Neuronal stem cell (in vitro differentiated cells): ENCODE results near the gene RIT2.

Experiments
- DNase-seq: peaks from one replicate; pipeline ENCODE4 v3.0.0-alpha.2; 2013; ENCODE audit warnings: low spot score
- H2AFZ ChIP-seq: one replicate; pipeline ENCODE4 v1.6.1; 2013; ENCODE audit warnings: mild to moderate bottlenecking, low read length, inconsistent platforms
- H2AK5ac ChIP-seq: 2 replicates; pipeline ENCODE4 v1.6.1; 2013; ENCODE audit warnings: low read depth, mild to moderate bottlenecking, inconsistent platforms, low read length, moderate library complexity, mixed read lengths
- H2BK120ac ChIP-seq: 2 replicates; pipeline ENCODE4 v1.6.1; 2013; ENCODE audit warnings: low read depth, mild to moderate bottlenecking, inconsistent platforms, low read length, moderate library complexity, mixed read lengths
- H2BK12ac ChIP-seq: one replicate; pipeline ENCODE4 v1.6.1; 2013; ENCODE audit warnings: low read length, inconsistent platforms
- H2BK15ac ChIP-seq: 2 replicates; pipeline ENCODE4 v1.6.1; 2013; ENCODE audit warnings: mild to moderate bottlenecking, low read length, inconsistent platforms, mixed read lengths
- H2BK5ac ChIP-seq: one replicate; pipeline ENCODE4 v1.6.1; 2013; ENCODE audit warnings: inconsistent platforms, mild to moderate bottlenecking, low read length, moderate library complexity
- H3K14ac ChIP-seq: one replicate; pipeline ENCODE4 v1.6.1; 2013; ENCODE audit warnings: low read length, inconsistent platforms
- H3K18ac ChIP-seq: 2 replicates; pipeline ENCODE4 v1.6.1; 2013; ENCODE audit warnings: low read length, inconsistent platforms
- H3K23ac ChIP-seq: 2 replicates; pipeline ENCODE4 v1.6.1; 2013; ENCODE audit warnings: low read depth, mild to moderate bottlenecking, mixed read lengths, low read length, inconsistent platforms; ENCODE audit not compliant: poor library complexity
- H3K27ac ChIP-seq: replicated peaks from 3 replicates; pipeline ENCODE4 v1.5.1; 2013; ENCODE audit warnings: low read length, inconsistent platforms
- H3K27me3 ChIP-seq, 3 experiments: 2 replicates each; pipeline ENCODE4 v1.6.1; 2013; ENCODE audit warnings: low read length in 3 of 3, mild to moderate bottlenecking in 2 of 3, inconsistent platforms in 1 of 3, low read depth in 1 of 3, mixed read lengths in 1 of 3, moderate library complexity in 1 of 3; ENCODE audit not compliant: control insufficient read depth in 3 of 3, insufficient read depth in 3 of 3
- H3K36me3 ChIP-seq, 2 donors: replicated peaks in 1 of 2; 2 replicates each; pipeline ENCODE4 v1.6.1; 2013; ENCODE audit warnings: low read length in 2 of 2; ENCODE audit not compliant: control insufficient read depth in 2 of 2, insufficient read depth in 2 of 2
- H3K4ac ChIP-seq: 2 replicates; pipeline ENCODE4 v1.6.1; 2013; ENCODE audit warnings: inconsistent platforms, mild to moderate bottlenecking, low read length, moderate library complexity
- H3K4me1 ChIP-seq, 2 donors: 1 replicate in 1 of 2; 2 replicates in 1 of 2; pipeline ENCODE4 v1.6.1; 2013; ENCODE audit warnings: low read length in 2 of 2, low read depth in 1 of 2; ENCODE audit not compliant: control insufficient read depth in 2 of 2, insufficient read depth in 1 of 2
- H3K4me2 ChIP-seq: one replicate; pipeline ENCODE4 v1.6.1; 2013; ENCODE audit warnings: mild to moderate bottlenecking, low read length, inconsistent platforms; ENCODE audit not compliant: insufficient read depth, poor library complexity, severe bottlenecking
- H3K4me3 ChIP-seq, 2 donors: 2 replicates each; pipeline ENCODE4 v1.5.1; 2013; ENCODE audit warnings: low read length in 2 of 2, mild to moderate bottlenecking in 2 of 2, inconsistent platforms in 1 of 2, moderate library complexity in 1 of 2
- H3K79me1 ChIP-seq: one replicate; pipeline ENCODE4 v1.6.1; 2013; ENCODE audit warnings: low read depth, mild to moderate bottlenecking, inconsistent platforms, low read length, moderate library complexity
- H3K9ac ChIP-seq: one replicate; pipeline ENCODE4 v1.6.1; 2013; ENCODE audit warnings: mild to moderate bottlenecking, low read depth, low read length, inconsistent platforms; ENCODE audit not compliant: poor library complexity
- H3K9me3 ChIP-seq, 2 donors: replicated peaks in 1 of 2; 2 replicates each; pipeline versions ENCODE3 to v1.6.1; 2013; ENCODE audit warnings: low read length in 2 of 2, mild to moderate bottlenecking in 2 of 2, inconsistent platforms in 1 of 2, low read depth in 1 of 2, mixed read lengths in 1 of 2, moderate library complexity in 1 of 2; ENCODE audit not compliant: control insufficient read depth in 2 of 2, insufficient read depth in 1 of 2
- H4K8ac ChIP-seq: one replicate; pipeline ENCODE4 v1.6.1; 2013; ENCODE audit warnings: low read depth, mild to moderate bottlenecking, inconsistent platforms, low read length, moderate library complexity
- H4K91ac ChIP-seq: one replicate; pipeline ENCODE4 v1.6.1; 2013; ENCODE audit warnings: low read length, low read depth, mild to moderate bottlenecking, inconsistent platforms; ENCODE audit not compliant: poor library complexity
- WGBS, 2 donors: extraction: QIAGEN DNeasy Blood & Tissue Kit; methylation state at CpG; one replicate each; pipeline ENCODE4 v1.1.7; 2013; ENCODE audit warnings: missing lambda C conversion rate in 2 of 2, mixed read lengths in 1 of 2; ENCODE audit not compliant: insufficient read length in 2 of 2, insufficient replicate concordance in 1 of 2; ENCODE audit errors: extremely low coverage in 2 of 2; 5-methylcytosine and 5-hydroxymethylcytosine counted together

The RIT2 gene

GRCh38 chr18:43092539-43092938 lies 22.9 kb downstream of the RIT2 start:
- H3K9ac ChIP-seq = no peak overlapping the region
- no peak for DNase-seq
- H3K14ac ChIP-seq = no peak overlapping the region
- no peaks in the 10 kb centered on the region for H3K79me1 ChIP-seq
- H3K27ac ChIP-seq = no peak overlapping the region
- no peak overlapping the region for H2BK120ac ChIP-seq
- H2BK15ac ChIP-seq = no peak overlapping the region
- H4K91ac ChIP-seq = no peak overlapping the region
- no peaks in the 10 kb centered on the region for H3K36me3 ChIP-seq
- no peak overlapping the region for H4K8ac ChIP-seq
- WGBS, 2 donors = no CpG with 5 or more reads among the region's 5 CpGs
- no peaks in the 10 kb centered on the region for H3K27me3 ChIP-seq
- no peak overlapping the region for H3K4me2 ChIP-seq
- no peak overlapping the region for H3K4me3 ChIP-seq
- H3K23ac ChIP-seq = no peak overlapping the region
- H3K18ac ChIP-seq = no peak overlapping the region
- H2AK5ac ChIP-seq = no peak overlapping the region
- H3K4ac ChIP-seq = no peak overlapping the region
- no peak overlapping the region for H2BK12ac ChIP-seq
- H3K9me3 ChIP-seq = no peaks in the 10 kb centered on the region
- H2BK5ac ChIP-seq = no peak overlapping the region
- no peak overlapping the region for H2AFZ ChIP-seq
- no peaks in the 10 kb centered on the region for H3K4me1 ChIP-seq

DNA sequence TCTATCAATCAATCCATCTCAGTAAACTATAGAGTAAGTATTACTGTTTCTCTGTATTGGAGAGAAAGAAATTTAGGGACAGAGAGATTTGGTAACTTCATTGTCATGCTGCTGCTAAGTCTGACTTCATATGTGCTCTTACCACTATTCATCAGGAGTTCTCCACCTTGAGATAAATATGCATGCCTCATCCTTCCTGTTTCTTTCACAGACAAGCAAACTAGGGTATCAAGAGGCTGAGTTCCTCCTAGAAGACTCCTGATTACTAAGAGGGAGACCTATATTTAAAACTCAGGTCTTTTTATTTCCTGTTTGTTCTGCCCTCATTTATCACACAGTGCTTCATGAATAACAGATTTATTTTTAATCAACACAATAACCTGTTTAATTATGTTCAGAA lies 34.1 kb downstream of the RIT2 start:
- Histone ChIP-seq H2BK120ac (no peak overlapping the region), H3K4me2 (no peak overlapping the region), H3K36me3 (no peaks in the 10 kb centered on the region), H3K79me1 (no peaks in the 10 kb centered on the region), H2BK5ac (no peak overlapping the region), H3K27ac (no peak overlapping the region), H3K4me3 (no peak overlapping the region), H3K4ac (no peak overlapping the region), H3K4me1 (peaks cover 0 to under 1% of the 10 kb centered on the region in 2 donors), H2AK5ac (no peak overlapping the region), H2AFZ (no peak overlapping the region), H3K9me3 (no peaks in the 10 kb centered on the region), H4K91ac (no peak overlapping the region), H3K18ac (no peak overlapping the region), H2BK12ac (no peak overlapping the region), H3K14ac (no peak overlapping the region), H3K9ac (no peak overlapping the region), H2BK15ac (no peak overlapping the region), H3K23ac (no peak overlapping the region), H3K27me3 (no peaks in the 10 kb centered on the region), H4K8ac (no peak overlapping the region)
- no peak for DNase-seq

DNA sequence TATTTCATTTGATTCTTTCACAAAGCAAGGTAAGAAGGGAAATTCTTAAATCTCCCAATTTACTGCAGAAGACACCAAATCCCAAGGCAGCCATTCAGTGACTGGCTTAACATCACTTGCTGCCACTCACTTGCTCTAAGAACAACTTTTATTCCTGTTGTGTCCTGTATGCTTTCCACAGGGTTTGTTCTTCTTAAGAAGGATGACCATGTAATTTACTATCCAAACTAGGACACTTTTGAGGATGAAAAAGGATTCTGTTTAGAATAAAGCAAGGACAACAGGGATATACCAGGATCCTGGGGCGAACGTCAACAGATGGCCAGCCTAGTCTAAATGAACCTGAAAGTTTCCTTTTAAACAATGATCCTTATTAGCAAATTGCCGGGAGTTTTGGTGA lies 34.8 kb downstream of the RIT2 start:
- no peak overlapping the region for H2AK5ac ChIP-seq
- H3K4ac ChIP-seq = no peak overlapping the region
- no peak overlapping the region for H2BK12ac ChIP-seq
- no peak overlapping the region for H3K27ac ChIP-seq
- no peak overlapping the region for H4K91ac ChIP-seq
- H3K79me1 ChIP-seq = no peaks in the 10 kb centered on the region
- H3K9me3 ChIP-seq = no peaks in the 10 kb centered on the region
- DNase-seq = no peak
- H3K4me1 ChIP-seq = no peaks in the 10 kb centered on the region
- no peak overlapping the region for H3K4me3 ChIP-seq
- no peak overlapping the region for H3K14ac ChIP-seq
- H3K27me3 ChIP-seq = no peaks in the 10 kb centered on the region
- no peak overlapping the region for H3K23ac ChIP-seq
- H2BK120ac ChIP-seq = no peak overlapping the region
- no peaks in the 10 kb centered on the region for H3K36me3 ChIP-seq
- H3K18ac ChIP-seq = no peak overlapping the region
- H3K9ac ChIP-seq = no peak overlapping the region
- no peak overlapping the region for H3K4me2 ChIP-seq
- H2BK15ac ChIP-seq = no peak overlapping the region
- H2BK5ac ChIP-seq = no peak overlapping the region
- H4K8ac ChIP-seq = no peak overlapping the region
- no CpG with 5 or more reads among the region's 3 CpGs for WGBS, 2 donors
- no peak overlapping the region for H2AFZ ChIP-seq

DNA sequence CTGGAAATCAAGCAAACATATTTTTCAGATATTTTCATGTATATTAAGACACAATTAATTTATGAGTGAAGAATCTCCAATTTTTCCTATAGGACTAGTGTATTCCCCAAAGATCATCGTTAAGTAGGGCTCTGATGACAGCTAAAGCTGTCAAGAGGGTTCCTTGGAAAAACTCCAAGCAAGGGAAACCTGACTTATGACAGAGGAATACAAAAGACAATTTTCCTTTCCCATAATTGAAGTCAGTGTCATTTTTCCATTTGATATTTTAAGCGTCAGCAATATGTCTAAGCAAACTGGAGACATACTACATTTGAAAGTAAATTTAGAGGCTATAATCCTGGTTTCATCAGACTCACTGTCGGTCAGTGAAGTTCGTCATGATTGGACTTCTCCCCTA lies 36.1 kb downstream of the RIT2 start:
- Histone ChIP-seq H2BK12ac (no peak overlapping the region), H3K4me2 (no peak overlapping the region), H3K4ac (no peak overlapping the region), H2AK5ac (no peak overlapping the region), H2BK120ac (no peak overlapping the region), H3K4me3 (no peak overlapping the region), H3K14ac (no peak overlapping the region), H3K36me3 (no peaks in the 10 kb centered on the region), H2AFZ (no peak overlapping the region), H3K23ac (no peak overlapping the region), H3K9me3 (no peaks in the 10 kb centered on the region), H3K27me3 (no peaks in the 10 kb centered on the region), H3K9ac (no peak overlapping the region), H4K8ac (no peak overlapping the region), H3K4me1 (no peaks in the 10 kb centered on the region), H2BK15ac (no peak overlapping the region), H3K27ac (no peak overlapping the region), H4K91ac (no peak overlapping the region), H3K79me1 (no peaks in the 10 kb centered on the region), H3K18ac (no peak overlapping the region), H2BK5ac (no peak overlapping the region)
- DNase-seq = no peak
- WGBS, 2 donors = no CpG with 5 or more reads among the region's 4 CpGs
